Measurements from ENCODE around the gene FXR2. TPM values are rescaled to one million over a fixed set of nuclear protein-coding genes. Genes with fewer than 3 reads are reported as not detected.

The FXR2 gene
- polyA plus RNA-seq, 1 donor (not counting 4 experiments of a cell fraction or from before 2014, with no cell fraction given) = 30.6 TPM

- Histone ChIP-seq H3K27me3 (ENCODE audit: control insufficient read depth, extremely low read depth, insufficient read depth, low read length) (no peaks in the 10 kb centered on the region), H4K20me1 (ENCODE audit: control insufficient read depth, extremely low read depth, insufficient read depth, low read length) (no peaks in the 10 kb centered on the region), H3K4me3 (ENCODE audit: control insufficient read depth in 2 of 3, extremely low read depth in 1 of 3, insufficient read depth in 2 of 3, low read depth in 1 of 3, low read length in 3 of 3) (no peak overlapping the region), H2AFZ (ENCODE audit: control insufficient read depth, low read length) (no peak overlapping the region), H3K4me2 (ENCODE audit: control insufficient read depth, extremely low read depth, insufficient read depth, low read depth, low read length) (no peak overlapping the region), H3K27ac (ENCODE audit: control insufficient read depth, insufficient read depth, low read length) (no peak overlapping the region), H3K9ac (ENCODE audit: control insufficient read depth, extremely low read depth, insufficient read depth, low read length) (no peak overlapping the region), H3K9me3 (ENCODE audit: control insufficient read depth, low read depth, low read length) (no peaks in the 10 kb centered on the region), H3K36me3 (ENCODE audit: control insufficient read depth in 2 of 2, extremely low read depth in 1 of 2, insufficient read depth in 2 of 2, low read length in 2 of 2) (no peaks in the 10 kb centered on the region), H3K4me1 (ENCODE audit: control insufficient read depth, extremely low read depth, insufficient read depth, low read length) (peaks cover 3% of the 10 kb centered on the region), H3K79me2 (ENCODE audit: control insufficient read depth, insufficient read depth, low read length) (peaks cover 2% of the 10 kb centered on the region), H3K9me1 (ENCODE audit: control insufficient read depth, extremely low read depth, insufficient read depth, low read length) (no peaks in the 10 kb centered on the region)
- dilution Hi-C loops (cut with MboI; ENCODE audit: extremely low pct_ligation_motif_present, low sequenced_read_pairs) = no loop called here
- TF ChIP-seq EZH2 (IDR thresholded peaks at IDR 0.05; ENCODE audit: low read length) = no peak
- TF ChIP-seq CTCF (optimal IDR thresholded peaks at IDR 0.05 in 1 of 3, IDR thresholded peaks at IDR 0.05 in 1 of 3, conservative IDR thresholded peaks at IDR 0.05 in 1 of 3; ENCODE audit: extremely low read depth in 1 of 3, insufficient read depth in 2 of 3, low read length in 3 of 3) = no peak
- FAIRE-seq (no peak), DNase-seq (ENCODE audit: low read depth, low spot score) (no peak)
Measured at GRCh38 chr17:7631398-7632380, 17.0 kb upstream of the FXR2 start.

DNA sequence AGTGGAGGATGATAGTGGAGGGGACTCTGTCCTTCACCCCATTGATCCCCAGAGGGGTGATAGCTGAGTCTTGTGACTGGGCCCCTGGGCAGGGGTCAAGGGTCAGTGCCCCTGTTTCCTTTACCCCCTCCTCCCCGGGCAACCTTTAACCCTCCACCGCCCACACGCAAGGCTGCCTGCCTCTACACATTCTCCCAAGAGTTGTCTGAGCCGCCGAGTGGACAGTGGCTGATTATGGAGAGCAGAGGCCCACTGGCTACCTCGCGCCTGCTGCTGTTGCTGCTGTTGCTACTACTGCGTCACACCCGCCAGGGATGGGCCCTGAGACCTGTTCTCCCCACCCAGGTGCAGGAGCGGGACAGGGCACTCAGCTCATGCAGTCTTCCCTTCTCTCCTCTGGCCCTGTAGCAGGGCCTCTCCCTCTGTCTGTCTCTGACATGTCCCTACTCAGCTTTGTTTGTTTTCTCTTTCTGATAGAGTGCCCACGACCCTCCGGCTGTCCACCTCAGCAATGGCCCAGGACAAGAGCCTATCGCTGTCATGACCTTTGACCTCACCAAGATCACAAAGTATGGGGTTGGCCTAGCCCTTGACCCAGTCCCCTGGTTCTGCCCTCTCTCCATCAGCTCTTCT, 15.4 kb upstream of the FXR2 start, which contains the start of gene SHBG:
TSS of gene SHBG (plus strand) at position 197 of the 633 bp plus-strand sequence. CDS start at position 235, 38 bp downstream.
- Histone ChIP-seq H3K4me1 (ENCODE audit: control insufficient read depth, extremely low read depth, insufficient read depth, low read length) (peaks cover 3% of the 10 kb centered on the region), H3K79me2 (ENCODE audit: control insufficient read depth, insufficient read depth, low read length) (peaks cover 2% of the 10 kb centered on the region), H3K27me3 (ENCODE audit: control insufficient read depth, extremely low read depth, insufficient read depth, low read length) (no peaks in the 10 kb centered on the region), H4K20me1 (ENCODE audit: control insufficient read depth, extremely low read depth, insufficient read depth, low read length) (no peaks in the 10 kb centered on the region), H3K36me3 (ENCODE audit: control insufficient read depth in 2 of 2, extremely low read depth in 1 of 2, insufficient read depth in 2 of 2, low read length in 2 of 2) (no peaks in the 10 kb centered on the region), H2AFZ (ENCODE audit: control insufficient read depth, low read length) (no peak within 1 kb of the TSS), H3K9me3 (ENCODE audit: control insufficient read depth, low read depth, low read length) (no peaks in the 10 kb centered on the region), H3K9ac (ENCODE audit: control insufficient read depth, extremely low read depth, insufficient read depth, low read length) (no peak within 1 kb of the TSS), H3K27ac (ENCODE audit: control insufficient read depth, insufficient read depth, low read length) (no peak within 1 kb of the TSS), H3K4me2 (ENCODE audit: control insufficient read depth, extremely low read depth, insufficient read depth, low read depth, low read length) (no peak within 1 kb of the TSS), H3K4me3 (ENCODE audit: control insufficient read depth in 2 of 3, extremely low read depth in 1 of 3, insufficient read depth in 2 of 3, low read depth in 1 of 3, low read length in 3 of 3) (no peak within 1 kb of the TSS), H3K9me1 (ENCODE audit: control insufficient read depth, extremely low read depth, insufficient read depth, low read length) (no peaks in the 10 kb centered on the region)
- dilution Hi-C loops (cut with MboI; ENCODE audit: extremely low pct_ligation_motif_present, low sequenced_read_pairs) = no loop called here
- TF ChIP-seq CTCF (optimal IDR thresholded peaks at IDR 0.05 in 1 of 3, IDR thresholded peaks at IDR 0.05 in 1 of 3, conservative IDR thresholded peaks at IDR 0.05 in 1 of 3; ENCODE audit: extremely low read depth in 1 of 3, insufficient read depth in 2 of 3, low read length in 3 of 3) (no peak), EZH2 (IDR thresholded peaks at IDR 0.05; ENCODE audit: low read length) (no peak)
- no peak for DNase-seq (ENCODE audit: low read depth, low spot score)
- FAIRE-seq = no peak
